ACC112 (cell line): ENCODE data around the gene RGS7.
A peak's percentile ranks its signal among the peaks of the same experiment; 100 is the strongest.

Experiments used
- H2AFZ ChIP-seq: fragments of 200-600 bp; sonication (generic); one replicate; pipeline ENCODE4 v1.6.0; 2017; ENCODE audit warnings: antibody characterized with exemption, low read length; ENCODE audit not compliant: unreplicated experiment
- H3K27ac ChIP-seq: fragments of 200-600 bp; sonication (generic); 2 replicates; pipeline ENCODE4 v1.5.1; 2014; ENCODE audit warnings: low read depth, mild to moderate bottlenecking, antibody characterized with exemption, low read length, moderate library complexity
- H3K27me3 ChIP-seq: fragments of 200-600 bp; sonication (generic); 2 replicates; pipeline ENCODE4 v1.6.1; 2014; ENCODE audit warnings: mild to moderate bottlenecking, antibody characterized with exemption, low read length, moderate library complexity, mixed read lengths; ENCODE audit not compliant: insufficient read depth
- H3K36me3 ChIP-seq: fragments of 200-600 bp; sonication (generic); 2 replicates; pipeline ENCODE4 v1.6.1; 2016; ENCODE audit warnings: mild to moderate bottlenecking, antibody characterized with exemption, low read length, moderate library complexity, mixed read lengths; ENCODE audit not compliant: insufficient read depth
- H3K4me1 ChIP-seq: fragments of 200-600 bp; sonication (generic); one replicate; pipeline ENCODE4 v1.6.1; 2016; ENCODE audit warnings: low read length, mixed read lengths; ENCODE audit not compliant: insufficient read depth, unreplicated experiment, control insufficient read depth
- H3K4me3 ChIP-seq: fragments of 200-600 bp; sonication (generic); 2 replicates; pipeline ENCODE4 v1.5.1; 2014; ENCODE audit warnings: mild to moderate bottlenecking, low read depth, low read length
- H3K79me2 ChIP-seq: fragments of 200-600 bp; sonication (generic); one replicate; pipeline ENCODE4 v1.6.0; 2016; ENCODE audit warnings: low read length; ENCODE audit not compliant: control insufficient read depth, unreplicated experiment, insufficient read depth

Gene RGS7

GRCh38 chr1:240806200-240806745 lies 550.7 kb downstream of the RGS7 start:
- no peak overlapping the region; the same call in 1 of the 2 replicates for H3K4me3 ChIP-seq
- peaks cover 42% of the 10 kb centered on the region for H3K4me1 ChIP-seq
- no peak overlapping the region for H3K27ac ChIP-seq
- no peaks in the 10 kb centered on the region for H3K27me3 ChIP-seq
- peak overlapping the region; percentile 50 for H2AFZ ChIP-seq
- no peaks in the 10 kb centered on the region for H3K79me2 ChIP-seq
- H3K36me3 ChIP-seq, result no peaks in the 10 kb centered on the region

GRCh38 chr1:240804475-240804874 lies 552.5 kb downstream of the RGS7 start:
- Histone ChIP-seq H3K4me1 (peaks cover 50% of the 10 kb centered on the region), H3K27ac (peak overlapping the region; percentile 69), H3K27me3 (no peaks in the 10 kb centered on the region), H3K4me3 (no peak overlapping the region), H3K79me2 (no peaks in the 10 kb centered on the region), H3K36me3 (no peaks in the 10 kb centered on the region), H2AFZ (peak overlapping the region; percentile 90)

GRCh38 chr1:240803151-240803550 lies 553.9 kb downstream of the RGS7 start:
- Histone ChIP-seq H2AFZ (peak overlapping the region; percentile 16), H3K79me2 (no peaks in the 10 kb centered on the region), H3K27ac (peak overlapping the region; percentile 69), H3K27me3 (no peaks in the 10 kb centered on the region), H3K4me1 (peaks cover 50% of the 10 kb centered on the region), H3K4me3 (peak overlapping the region; percentile 28; the same call in 1 of the 2 replicates), H3K36me3 (no peaks in the 10 kb centered on the region)

- no peaks in the 10 kb centered on the region for H3K36me3 ChIP-seq
- no peaks in the 10 kb centered on the region for H3K27me3 ChIP-seq
- 0 out of 2 replicates have a peak overlapping the region, but pooled peaks have one; percentile 23 for H3K4me3 ChIP-seq
- peak overlapping the region; percentile 69 for H3K27ac ChIP-seq
- H3K79me2 ChIP-seq, result no peaks in the 10 kb centered on the region
- H2AFZ ChIP-seq, result peak overlapping the region; percentile 46
- H3K4me1 ChIP-seq, result peaks cover 53% of the 10 kb centered on the region
These were observed 554.7 kb downstream of the RGS7 start for GRCh38 chr1:240802271-240802670.

GRCh38 chr1:240801442-240801841 lies 555.6 kb downstream of the RGS7 start:
- Histone ChIP-seq H3K79me2 (no peaks in the 10 kb centered on the region), H3K4me1 (peaks cover 60% of the 10 kb centered on the region), H3K36me3 (no peaks in the 10 kb centered on the region), H3K27ac (no peak overlapping the region), H2AFZ (no peak overlapping the region), H3K4me3 (no peak overlapping the region), H3K27me3 (no peaks in the 10 kb centered on the region)

GRCh38 chr1:240800291-240800690 lies 556.7 kb downstream of the RGS7 start:
- Histone ChIP-seq H3K4me1 (peaks cover 53% of the 10 kb centered on the region), H3K27ac (no peak overlapping the region), H3K4me3 (no peak overlapping the region), H3K79me2 (no peaks in the 10 kb centered on the region), H3K27me3 (no peaks in the 10 kb centered on the region), H3K36me3 (no peaks in the 10 kb centered on the region), H2AFZ (no peak overlapping the region)

- peaks cover 26% of the 10 kb centered on the region for H3K4me1 ChIP-seq
These were observed 560.0 kb downstream of the RGS7 start for GRCh38 chr1:240797050-240797449.

GRCh38 chr1:240794046-240794843 lies 562.8 kb downstream of the RGS7 start:
- no peaks in the 10 kb centered on the region for H3K27me3 ChIP-seq
- no peak overlapping the region for H3K4me3 ChIP-seq
- H3K4me1 ChIP-seq, result peaks cover 16% of the 10 kb centered on the region
- H3K79me2 ChIP-seq, result no peaks in the 10 kb centered on the region
- H3K27ac ChIP-seq, result no peak overlapping the region
- H2AFZ ChIP-seq, result no peak overlapping the region
- no peaks in the 10 kb centered on the region for H3K36me3 ChIP-seq

More at GRCh38 chr1:240797050-240797449, 560.0 kb downstream of the RGS7 start:
- H3K4me3 ChIP-seq, result no peak overlapping the region
- H3K27ac ChIP-seq, result no peak overlapping the region
- no peaks in the 10 kb centered on the region for H3K79me2 ChIP-seq
- no peaks in the 10 kb centered on the region for H3K36me3 ChIP-seq
- H2AFZ ChIP-seq, result no peak overlapping the region
- no peaks in the 10 kb centered on the region for H3K27me3 ChIP-seq

GRCh38 chr1:240792915-240793529 lies 564.0 kb downstream of the RGS7 start:
- H3K4me3 ChIP-seq, result no peak overlapping the region
- no peak overlapping the region for H2AFZ ChIP-seq
- no peaks in the 10 kb centered on the region for H3K27me3 ChIP-seq
- peaks cover 16% of the 10 kb centered on the region for H3K4me1 ChIP-seq
- no peaks in the 10 kb centered on the region for H3K36me3 ChIP-seq
- no peaks in the 10 kb centered on the region for H3K79me2 ChIP-seq
- no peak overlapping the region for H3K27ac ChIP-seq

- no peaks in the 10 kb centered on the region for H3K27me3 ChIP-seq
- 0 out of 2 replicates have a peak overlapping the region, but pooled peaks have one; percentile 20 for H3K27ac ChIP-seq
- H3K4me3 ChIP-seq, result no peak overlapping the region
- H3K36me3 ChIP-seq, result no peaks in the 10 kb centered on the region
- H3K79me2 ChIP-seq, result no peaks in the 10 kb centered on the region
- peaks cover 12% of the 10 kb centered on the region for H3K4me1 ChIP-seq
- no peak overlapping the region for H2AFZ ChIP-seq
These were observed 566.1 kb downstream of the RGS7 start for GRCh38 chr1:240790856-240791255.
